Stimulated activated naive CD8-positive, alpha-beta T cell treated with anti-CD3 and anti-CD28 coated beads, Interleukin-15, Interleukin-2, amounts not matched to agents 100 U/mL and 50 U/mL, for 24 hours (primary cell): Measurements from ENCODE around the gene GUCA1A.

Source experiments
- ATAC-seq: fragments of 150-1000 bp; cut with Tn5 transposase; one replicate; pipeline ENCODE4 v1.10.0; 2021
- DNase-seq: peaks from one replicate; pipeline ENCODE4 v3.0.0; 2021

GUCA1A gene

DNA sequence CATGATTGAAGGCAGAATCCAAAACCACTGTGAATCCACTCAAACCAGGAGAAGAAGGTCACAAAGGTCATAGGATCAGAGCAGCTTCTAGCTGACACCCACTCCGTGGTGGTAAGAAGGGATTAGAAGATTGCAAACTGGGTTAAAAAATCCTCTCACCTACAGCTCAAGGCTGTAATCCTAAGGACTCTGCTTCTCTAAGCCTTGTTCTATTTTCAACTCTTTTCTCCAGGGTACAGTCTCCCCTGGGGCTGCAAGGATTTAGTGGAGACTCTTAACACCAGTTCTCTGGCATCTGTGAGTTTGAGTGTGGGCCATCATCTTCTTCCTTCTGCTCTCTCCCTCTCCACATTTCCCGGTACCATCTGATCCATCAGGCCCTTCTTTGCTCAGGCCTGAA, at the start of gene GUCA1A:
TSS of gene GUCA1A (plus strand) at position 264 of the 400 bp plus-strand sequence. CDS start 250 bp downstream, outside the sequence.
- ATAC-seq (no peak), DNase-seq (no peak)

DNA sequence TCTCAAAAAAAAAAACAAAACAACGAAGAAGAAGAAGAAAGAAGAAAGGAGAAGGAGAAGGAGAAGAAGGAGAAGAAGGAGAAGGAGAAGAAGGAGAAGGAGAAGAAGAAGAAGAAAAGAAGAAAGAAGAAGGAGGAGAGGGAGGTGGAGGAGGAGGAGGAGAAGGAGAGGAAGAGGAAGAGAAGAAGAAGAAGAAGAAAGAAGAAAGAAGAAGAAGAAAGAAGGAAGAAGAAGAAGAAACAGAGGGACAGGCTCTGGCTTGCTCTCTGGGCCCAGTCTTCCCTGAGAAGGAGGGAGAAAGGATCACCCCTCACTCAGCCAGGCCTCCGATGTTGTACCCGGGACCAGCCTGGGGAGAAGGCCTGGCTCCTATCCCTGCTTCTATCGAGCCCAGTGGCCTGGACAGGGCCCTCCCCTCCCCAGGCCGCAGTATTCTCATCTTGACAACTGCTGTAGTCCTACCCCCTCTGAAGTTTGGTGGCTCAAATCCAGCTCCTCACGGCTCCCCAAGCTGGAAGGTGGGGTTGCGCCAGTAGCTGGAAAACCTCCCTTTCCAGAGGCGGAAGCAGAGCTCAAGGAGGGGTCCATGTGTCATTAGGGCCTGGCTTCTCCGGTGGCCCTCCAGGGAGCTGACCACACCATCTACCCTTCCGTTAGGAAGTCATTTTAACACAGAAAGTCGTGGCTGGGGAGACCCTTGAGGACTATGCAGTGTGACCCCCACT, 49.6 kb upstream of the GUCA1A start:
- no peak for ATAC-seq
- no peak for DNase-seq

DNA sequence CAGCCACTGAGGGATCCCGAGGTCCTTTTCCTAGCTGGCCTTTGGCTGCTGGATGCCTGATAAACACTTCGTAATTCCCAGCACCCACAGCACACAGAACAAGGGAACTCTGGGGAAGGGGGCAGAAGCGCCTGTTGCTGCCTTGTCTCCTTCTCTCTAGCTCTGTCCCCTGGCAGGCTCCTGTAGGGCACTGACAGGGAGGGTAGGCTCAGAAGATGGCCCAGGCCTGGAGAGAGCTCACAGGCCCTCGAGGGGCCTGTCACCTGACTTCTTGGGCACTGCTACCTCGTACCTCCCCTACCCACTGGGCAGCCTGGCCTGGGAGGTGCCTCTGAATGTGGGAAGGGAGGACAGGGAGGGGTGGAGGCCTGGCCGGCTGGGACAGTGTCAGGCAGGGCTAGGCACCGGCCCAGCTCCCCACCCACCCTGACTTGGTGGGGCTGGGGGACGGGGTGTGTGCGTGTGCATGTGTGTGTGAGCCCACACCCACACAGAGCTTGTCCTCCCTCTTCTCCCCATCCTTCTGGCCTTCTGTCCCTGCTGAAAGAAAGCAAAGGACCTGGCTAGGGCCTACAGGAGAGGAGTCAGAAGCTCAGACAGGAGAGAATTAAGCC, 48.8 kb upstream of the GUCA1A start:
- ATAC-seq, result no peak
- DNase-seq, result no peak

DNA sequence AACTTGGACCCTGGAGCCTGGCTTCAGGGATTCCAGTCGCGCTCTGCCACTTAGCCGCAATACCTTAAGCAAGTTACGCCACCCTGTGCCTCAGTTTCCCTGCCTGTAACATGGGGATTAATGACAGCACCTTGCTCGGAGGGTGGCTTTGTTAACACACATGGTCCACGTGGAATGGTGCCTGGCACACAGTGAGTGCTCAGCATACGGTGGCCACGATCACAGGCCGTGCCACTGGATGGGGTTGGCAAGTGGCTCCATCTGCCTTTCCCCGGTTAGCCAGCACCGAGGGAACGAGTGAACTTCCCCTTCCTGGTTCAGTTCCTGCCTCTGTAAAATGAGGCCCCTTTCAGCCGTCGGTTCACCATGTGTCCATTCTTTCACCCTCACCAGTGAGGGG, 47.9 kb upstream of the GUCA1A start:
- ATAC-seq (no peak), DNase-seq (no peak)

DNA sequence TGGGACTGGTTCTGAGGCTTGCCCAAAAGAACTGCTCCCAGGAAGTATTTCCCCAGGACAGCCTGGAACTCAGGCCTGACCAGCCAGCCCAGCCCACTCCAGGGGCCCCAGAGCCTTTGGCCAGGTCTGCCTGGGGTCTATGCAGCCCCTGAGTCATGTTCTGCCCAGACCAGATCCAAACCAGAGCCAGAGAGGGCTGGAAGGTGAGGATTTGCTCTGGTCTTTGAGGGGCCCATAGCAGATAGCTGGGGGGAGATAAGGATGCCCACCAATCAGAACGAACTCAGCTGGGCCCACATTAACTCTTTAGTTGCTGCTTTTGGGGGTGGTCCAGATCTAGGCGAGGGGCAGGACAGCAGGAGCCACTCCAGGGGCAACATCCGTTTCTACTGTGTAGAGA, 47.5 kb upstream of the GUCA1A start:
- ATAC-seq, result no peak
- DNase-seq, result no peak

DNA sequence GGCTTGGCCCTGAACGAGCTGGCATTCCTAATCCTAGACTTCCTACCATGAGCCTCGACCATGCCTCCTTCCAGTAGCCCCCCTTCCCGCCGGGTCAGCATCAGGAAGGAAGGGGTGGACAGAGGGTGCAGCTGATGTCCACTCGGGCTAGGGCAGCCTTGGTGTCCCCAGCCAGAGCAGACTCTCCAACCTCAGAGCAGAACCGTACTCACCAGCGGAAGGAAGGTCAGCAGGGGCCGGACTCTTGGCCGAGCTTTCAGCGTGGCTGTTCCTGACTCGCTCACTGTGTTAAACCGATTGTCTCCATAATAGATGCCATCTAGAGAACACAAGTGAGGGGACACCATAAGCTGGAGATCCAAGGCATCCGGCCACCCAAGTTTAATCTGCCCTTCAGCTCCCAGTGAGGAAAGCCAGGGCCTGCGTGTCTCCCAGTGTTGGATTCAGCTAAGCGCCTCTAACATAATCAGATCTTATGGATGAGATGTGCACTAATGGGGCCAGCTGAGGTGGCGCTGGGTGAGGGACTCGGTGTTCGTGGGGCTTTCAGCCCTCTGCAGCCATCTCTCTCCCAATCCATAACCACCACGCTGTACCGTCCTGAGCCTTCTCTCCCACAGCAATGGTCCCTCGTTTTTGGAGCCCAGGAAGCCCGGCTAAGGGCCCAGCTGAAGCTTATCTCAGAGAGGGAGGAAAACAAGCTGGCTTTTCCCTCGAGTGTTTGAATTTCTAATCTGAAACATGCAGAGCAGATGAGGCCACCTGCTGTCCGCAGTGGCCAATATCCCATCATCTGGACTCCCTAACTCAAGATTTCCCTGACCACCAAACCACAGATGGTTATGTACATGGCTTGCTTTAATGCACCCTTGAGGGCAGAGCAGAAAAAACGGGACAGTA, 44.5 kb upstream of the GUCA1A start:
- DNase-seq, result no peak
- ATAC-seq, result no peak

DNA sequence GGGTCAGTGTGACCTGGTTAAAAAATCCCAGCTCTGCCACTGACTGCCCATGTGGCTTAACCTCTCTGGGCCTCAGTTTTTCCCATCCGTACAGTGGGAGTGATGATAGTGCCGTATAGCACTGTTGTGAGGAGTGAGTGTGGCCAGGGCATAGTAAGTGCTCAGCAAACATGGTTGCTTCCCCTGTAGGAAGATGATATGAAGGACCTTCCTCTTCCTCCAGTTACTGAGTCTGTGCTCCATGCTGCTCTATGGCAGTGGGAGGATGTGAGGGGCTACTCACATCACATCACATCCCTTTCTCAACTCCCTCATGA, 43.8 kb upstream of the GUCA1A start:
- ATAC-seq (no peak), DNase-seq (no peak)

DNA sequence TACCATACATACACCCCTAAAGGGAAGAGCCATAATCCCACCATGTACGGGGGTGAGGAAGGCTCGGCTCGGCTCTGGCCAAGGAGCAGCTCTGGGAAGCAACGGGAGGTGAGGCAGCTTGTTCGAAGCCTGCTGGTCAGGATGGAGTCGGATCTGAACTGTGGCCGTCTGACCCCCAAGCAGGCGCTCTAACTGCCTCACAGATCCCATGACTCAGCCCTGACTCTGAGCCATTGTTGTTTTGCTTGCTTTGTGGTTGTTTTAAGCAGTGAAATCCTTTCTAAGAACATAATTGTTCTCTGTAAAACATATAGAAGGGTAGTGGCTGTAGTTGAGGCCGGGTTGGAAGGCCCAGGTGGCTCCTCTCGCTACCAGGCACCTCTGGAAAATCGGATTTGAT, 41.6 kb upstream of the GUCA1A start:
- ATAC-seq, result no peak
- DNase-seq, result no peak

DNA sequence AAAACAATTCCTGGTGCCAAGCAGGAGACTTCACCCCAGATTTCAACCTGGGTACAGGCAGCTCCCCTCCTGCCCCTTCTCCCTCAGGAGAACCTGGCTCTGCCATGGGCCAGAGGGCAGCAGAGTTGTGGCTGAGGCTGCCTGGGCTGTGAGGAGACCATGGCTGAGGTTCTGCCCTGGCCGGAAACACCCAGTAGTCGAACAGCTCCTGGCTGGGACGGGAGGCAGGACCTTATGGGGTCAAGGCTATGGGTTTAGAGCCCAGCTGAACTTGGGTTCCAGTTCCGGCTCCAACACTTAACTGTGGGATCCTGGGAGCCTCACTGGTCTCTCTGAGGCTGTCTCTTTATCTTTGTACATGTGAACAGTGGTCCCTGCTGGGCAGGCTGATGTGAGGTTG, 39.2 kb upstream of the GUCA1A start:
- ATAC-seq (no peak), DNase-seq (no peak)

DNA sequence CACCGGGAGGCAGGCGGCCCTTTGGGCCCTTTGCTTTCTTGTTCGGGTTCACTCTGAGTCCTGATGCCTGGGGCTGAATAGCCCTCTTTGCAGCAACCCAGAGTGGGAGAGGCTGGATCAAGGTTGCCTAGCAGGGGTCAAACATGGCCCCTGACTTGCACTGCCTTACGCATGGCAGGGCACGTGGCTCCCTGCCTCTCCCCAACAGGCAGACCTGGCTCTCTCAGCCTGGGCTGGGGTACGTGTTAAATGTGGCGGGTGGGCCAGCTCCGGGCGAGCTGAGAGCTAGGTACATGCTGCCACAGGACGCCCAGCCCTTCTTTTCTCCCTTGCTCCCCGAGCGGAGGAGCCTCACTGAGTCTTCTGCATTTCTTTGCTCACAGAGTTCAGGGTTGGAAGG, 38.0 kb upstream of the GUCA1A start:
- DNase-seq (no peak), ATAC-seq (no peak)

DNA sequence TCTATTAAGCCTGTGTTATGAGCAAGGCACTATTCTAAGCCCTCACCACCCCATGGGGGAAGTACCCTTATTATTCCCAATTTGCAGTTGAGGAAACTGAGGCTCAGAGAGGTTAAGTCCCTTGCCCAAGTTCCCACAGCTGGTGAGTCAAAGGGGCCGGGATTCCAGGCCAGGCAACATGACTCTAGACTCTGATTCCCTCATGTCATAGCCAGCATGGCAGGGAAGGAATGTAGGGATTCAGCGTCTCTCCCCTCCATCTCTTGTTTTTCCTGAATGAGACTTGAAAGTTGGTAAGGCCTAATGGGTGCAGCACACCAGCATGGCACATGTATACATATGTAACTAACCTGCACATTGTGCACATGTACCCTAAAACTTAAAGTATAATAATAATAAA, 37.4 kb upstream of the GUCA1A start:
- DNase-seq, result no peak
- no peak for ATAC-seq

DNA sequence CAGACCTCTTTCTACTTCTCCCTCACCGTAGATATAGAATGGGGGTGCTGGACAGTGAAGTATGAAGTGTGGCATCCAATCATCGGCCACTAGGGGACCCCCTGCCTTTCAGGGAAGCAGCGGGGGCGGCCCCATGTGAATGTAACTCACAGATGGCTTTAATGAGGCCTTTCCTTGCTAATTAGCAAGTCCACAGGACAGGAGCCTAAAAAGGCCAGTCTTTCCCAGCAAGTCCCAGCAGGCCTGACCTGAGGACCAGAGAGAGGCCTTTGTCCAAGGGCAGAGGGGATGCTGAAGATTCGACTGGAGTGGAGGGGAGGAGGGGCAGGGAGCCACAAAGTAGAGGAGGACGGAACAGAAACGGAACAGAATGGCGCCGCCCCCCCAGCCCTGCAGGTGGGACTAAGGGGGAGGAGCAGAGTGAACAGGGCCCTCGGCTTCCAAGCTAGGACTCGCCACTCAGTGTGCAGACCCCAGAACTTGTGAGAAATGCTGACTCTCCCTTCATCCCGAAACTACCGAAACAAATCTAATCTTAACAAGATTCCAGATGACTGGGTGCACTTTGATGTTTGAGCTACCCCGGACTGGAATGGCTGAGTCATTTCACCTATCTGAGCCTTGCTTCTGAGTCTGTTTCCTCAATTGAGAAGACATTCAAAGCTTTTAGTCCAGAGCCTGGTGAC, 36.5 kb upstream of the GUCA1A start:
- ATAC-seq, result peak; percentile 76

DNA sequence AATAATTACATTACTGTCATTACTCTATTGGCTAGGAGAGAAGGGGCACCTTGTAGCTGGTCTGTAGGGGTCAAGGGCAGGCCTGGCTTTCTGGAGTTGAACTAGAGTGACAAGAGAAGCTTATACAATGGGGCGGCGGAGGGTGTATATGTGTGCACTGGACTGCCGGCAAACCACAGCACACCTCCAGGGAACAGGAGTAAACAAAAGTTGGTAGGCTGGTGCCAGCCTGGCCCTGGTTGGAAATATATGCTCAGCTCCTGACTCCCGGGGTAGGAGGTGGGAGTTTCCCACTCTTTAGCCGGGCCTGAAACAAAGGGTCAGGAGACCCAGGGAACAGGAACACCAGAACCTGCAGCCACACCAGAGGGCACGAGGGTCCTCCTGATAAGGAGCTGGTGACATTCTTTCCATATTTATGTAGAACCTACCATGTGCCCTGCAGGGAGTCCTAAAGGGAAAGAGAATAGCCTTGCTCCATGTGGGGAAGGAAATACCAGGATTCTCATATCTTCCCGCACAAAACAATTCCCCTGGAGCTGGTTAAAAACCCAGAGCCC, 35.9 kb upstream of the GUCA1A start:
- ATAC-seq, result no peak
- DNase-seq, result no peak

More for the DNA sequence above, 36.5 kb upstream of the GUCA1A start:
- peak; percentile 62 for DNase-seq

DNA sequence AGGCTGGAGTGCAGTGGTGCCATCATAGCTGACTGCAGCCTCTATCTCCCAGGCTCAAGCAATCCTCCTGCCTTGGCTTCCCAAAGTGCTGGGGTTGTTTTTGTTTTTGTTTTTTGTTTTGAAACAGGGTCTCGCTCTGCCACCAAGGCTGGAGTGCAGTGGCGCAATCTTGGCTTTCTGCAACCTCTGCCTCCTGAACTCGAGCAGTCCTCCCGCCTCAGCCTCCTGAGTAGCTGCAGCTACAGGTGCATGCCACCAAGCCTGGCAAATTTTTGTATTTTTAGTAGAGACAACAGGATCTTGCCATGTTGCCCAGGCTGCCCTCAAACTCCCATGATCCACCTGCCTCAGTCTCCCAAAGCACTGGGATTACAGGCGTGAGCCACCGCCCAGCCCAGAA, 35.0 kb upstream of the GUCA1A start:
- ATAC-seq, result no peak
- DNase-seq, result no peak

DNA sequence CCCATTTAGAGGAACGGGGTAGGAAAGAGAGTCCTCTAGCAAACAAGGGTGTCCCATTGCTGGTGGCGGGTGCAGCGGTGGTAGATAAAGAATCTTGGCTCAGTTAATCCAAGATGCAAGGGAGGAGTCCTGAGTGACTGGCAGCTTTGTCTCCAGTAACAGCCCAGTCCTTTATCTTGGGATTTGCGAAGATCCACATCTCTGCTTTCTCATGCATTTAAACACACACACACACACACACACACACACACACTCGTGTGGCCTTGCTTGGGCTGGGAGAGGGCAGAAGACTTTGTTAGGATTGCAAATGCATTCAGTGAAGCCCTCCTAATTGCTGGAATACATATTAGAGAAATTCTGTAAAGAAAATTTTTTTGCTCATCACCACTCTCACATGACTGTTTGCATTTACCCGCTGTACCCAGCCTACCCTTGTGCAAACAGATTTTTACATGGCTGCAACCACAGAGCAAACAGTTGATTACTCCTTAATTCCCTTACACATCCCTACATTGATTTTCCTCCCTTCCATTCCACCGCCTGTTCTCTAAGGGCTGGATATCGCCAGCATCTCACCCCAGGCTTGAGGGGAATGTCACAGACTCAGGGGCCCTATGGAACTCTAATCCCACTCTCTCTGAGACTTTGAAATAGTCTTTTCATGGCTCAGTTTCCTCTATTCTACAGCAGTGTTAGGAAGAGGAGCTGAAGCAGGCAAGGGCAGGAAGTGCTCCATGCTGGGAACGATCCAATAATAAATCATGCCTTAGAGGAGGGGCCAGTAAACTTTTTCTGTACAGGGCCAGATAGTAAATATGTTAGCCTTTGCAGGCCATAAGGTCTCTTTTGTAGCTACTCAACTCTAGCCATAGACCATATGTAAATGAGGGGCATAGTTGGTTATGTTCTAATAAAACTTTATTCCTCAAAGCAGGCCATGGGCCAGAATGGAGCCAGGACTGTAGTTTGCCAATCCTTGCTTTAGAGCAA, 34.2 kb upstream of the GUCA1A start:
- no peak for DNase-seq
- ATAC-seq, result no peak

DNA sequence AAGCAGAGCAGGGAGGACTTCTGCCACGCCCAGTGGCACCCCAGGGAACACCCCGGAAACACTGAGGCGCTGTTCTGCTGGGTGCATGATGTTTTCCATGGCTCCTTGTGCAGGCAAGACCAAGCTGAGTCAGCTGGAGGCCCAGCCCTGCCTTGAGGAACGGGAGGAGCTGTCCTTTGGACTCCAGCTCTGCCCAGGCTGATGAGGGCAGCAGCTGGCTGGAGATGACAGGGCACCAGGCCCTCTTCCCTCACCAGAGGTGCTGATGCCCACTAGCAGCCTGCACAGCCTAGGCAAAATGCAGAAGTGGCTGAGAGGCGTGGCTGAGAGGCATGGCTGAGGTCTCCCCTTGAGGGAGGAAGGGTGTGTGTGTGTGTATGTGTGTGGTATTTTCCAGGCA, 33.1 kb upstream of the GUCA1A start:
- no peak for DNase-seq
- no peak for ATAC-seq

DNA sequence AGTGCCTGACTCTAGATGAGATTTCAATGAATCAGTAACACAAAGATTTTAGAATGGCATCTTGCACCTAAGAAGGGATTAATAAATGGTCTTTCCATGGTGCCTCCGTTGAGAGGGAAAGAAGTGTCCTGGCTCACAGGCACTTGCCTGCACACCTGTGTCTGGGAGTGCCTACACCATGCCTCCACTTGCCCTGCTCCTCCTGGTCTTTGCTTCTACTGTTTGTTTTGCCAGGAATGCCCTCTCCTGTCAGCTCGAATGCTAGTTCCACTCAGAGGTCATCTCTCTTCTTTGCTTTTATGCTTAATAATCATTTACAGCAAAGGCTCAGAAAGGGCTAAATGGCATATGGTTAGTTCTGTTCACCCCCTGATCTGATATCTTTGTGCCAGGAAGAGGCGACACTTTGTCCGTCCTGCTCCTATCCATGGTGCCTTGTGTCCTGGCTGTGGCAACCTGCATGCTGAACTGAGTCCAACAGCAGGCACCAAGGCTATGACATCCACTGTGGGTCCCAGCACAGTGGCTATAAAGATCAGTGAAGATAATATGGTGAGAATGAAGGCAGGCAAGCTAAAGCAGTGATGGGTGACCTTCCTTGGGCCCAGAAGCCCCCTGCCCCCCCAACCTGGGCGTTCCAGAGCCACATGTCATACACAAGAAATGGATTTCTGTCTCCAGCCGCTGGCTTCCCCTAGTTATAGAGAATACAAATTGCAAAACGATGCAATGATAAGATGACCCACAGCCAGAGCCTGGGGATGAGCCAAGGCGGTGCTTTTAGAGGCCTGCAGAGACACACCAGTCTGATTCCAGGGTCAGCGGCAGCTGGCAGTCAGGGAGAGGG, 32.2 kb upstream of the GUCA1A start:
- DNase-seq (no peak), ATAC-seq (no peak)

DNA sequence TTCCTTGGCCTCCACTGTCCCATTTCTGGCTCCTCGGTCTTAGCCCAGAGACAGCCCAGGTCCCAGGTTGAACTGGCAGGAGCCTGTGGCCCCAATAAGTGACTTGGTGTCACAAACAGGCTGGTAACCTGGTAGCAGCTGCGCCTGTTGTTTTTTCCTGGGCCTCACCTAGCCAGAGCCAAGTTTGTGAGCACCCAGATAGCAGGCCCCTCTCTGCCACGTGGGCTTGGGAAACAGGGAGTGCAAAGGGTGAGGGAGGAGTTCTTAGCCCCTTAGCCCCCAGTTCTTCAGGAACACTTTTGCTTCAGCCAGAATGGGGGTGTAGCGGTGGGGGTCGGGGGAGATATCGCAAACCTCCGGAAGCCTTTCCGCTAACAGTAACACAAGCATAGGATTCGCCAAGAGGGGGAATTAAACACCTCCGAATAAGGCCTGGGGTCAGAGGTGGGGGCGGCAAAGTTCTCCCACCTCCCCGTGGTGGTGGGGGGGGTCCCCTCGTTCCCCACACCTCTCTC, 31.5 kb upstream of the GUCA1A start:
- no peak for DNase-seq
- no peak for ATAC-seq

DNA sequence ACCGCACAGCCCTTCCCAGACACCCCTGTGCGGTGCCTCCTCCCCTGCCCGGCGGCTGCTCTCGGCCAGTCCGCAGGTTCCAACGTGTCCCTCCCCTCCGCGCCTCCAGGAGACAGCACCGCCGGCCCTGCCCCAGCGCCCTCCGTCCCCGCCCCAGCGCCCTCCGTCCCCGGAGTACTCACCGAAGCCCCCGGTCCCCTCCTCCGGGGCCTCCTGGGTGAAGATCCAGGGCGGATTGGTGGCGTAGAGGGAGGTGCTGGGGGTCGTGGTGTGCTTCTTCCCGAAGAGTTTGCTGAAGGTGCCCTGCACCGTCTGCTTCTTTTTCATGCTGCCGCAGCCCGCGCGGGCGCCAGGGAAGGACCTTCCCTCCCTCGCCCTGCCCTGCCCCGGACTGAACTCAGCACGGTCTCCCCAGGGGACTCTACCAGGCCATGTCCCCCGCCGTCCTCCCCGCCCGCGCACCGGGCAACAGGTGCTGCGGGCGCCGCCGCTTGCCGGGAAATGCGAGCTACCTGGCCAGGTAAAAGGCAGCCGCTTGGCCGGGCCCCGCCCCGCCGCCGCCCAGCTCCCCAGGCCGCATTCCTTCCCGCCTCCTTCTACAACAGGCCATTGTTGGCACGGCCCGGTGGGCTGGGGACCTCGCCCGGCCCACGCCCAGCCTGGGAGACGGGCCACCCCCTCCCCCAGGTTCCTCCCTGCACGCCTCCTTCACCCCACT, 30.9 kb upstream of the GUCA1A start, which contains the start of gene C6orf132:
TSS of gene C6orf132 (minus strand) at position 503 of the 718 bp plus-strand sequence. CDS start at position 327, 176 bp downstream.
- no peak for ATAC-seq
- no peak for DNase-seq
